SK-N-SH treated with all-trans-retinoic acid at 6 μM for 48 hours (cell line): Measurements from ENCODE around the gene BZW2.
A peak's percentile ranks its signal among the peaks of the same experiment; 100 is the strongest.

Experiments used
- ATAC-seq: fragments of 200-7000 bp; cut with Tn5 transposase; 3 replicates; pipeline ENCODE4 v1.9.1; 2020; ENCODE audit warnings: mild to moderate bottlenecking, moderate library complexity
- ARNTL ChIP-seq: fragments of 450-650 bp; formaldehyde crosslinking; IDR thresholded peaks from 2 replicates; pipeline ENCODE4 v1.5.0; 2020; ENCODE audit warnings: low read depth, mild to moderate bottlenecking, moderate library complexity, borderline replicate concordance
- BACH2 ChIP-seq: fragments of 250-450 bp; sonication (Bioruptor Pico); IDR thresholded peaks from 2 replicates; pipeline ENCODE4 v1.9.0; 2021; ENCODE audit warnings: mild to moderate bottlenecking, borderline replicate concordance
- CREB5 ChIP-seq: fragments of 250-450 bp; sonication (Bioruptor Pico); IDR thresholded peaks from 2 replicates; pipeline ENCODE4 v1.5.1; 2020; ENCODE audit warnings: low read depth, mild to moderate bottlenecking, moderate library complexity
- CSDC2 ChIP-seq: fragments of 250-450 bp; sonication (Bioruptor Pico); IDR thresholded peaks from 2 replicates; pipeline ENCODE4 v1.5.0; 2020; ENCODE audit warnings: mild to moderate bottlenecking, moderate library complexity
- ESRRG ChIP-seq: fragments of 250-450 bp; sonication (Bioruptor Pico); IDR thresholded peaks from 2 replicates; pipeline ENCODE4 v1.6.1; 2021; ENCODE audit warnings: mild to moderate bottlenecking
- GLIS3 ChIP-seq: fragments of 250-450 bp; sonication (Bioruptor Pico); IDR thresholded peaks from 2 replicates; pipeline ENCODE4 v1.5.0; 2020; ENCODE audit warnings: mild to moderate bottlenecking, moderate library complexity
- ISL1 ChIP-seq: fragments of 250-450 bp; sonication (Bioruptor Pico); IDR thresholded peaks from 2 replicates; pipeline ENCODE4 v2.1.2; 2022; ENCODE audit warnings: mild to moderate bottlenecking, moderate library complexity
- OSR1 ChIP-seq: fragments of 250-450 bp; sonication (Bioruptor Pico); IDR thresholded peaks from 2 replicates; pipeline ENCODE4 v1.8.0; 2022; ENCODE audit warnings: moderate library complexity, mild to moderate bottlenecking, inconsistent platforms
- POU6F1 ChIP-seq: fragments of 250-450 bp; sonication (Bioruptor Pico); IDR thresholded peaks from 2 replicates; pipeline ENCODE4 v1.8.0; 2021; ENCODE audit warnings: low read depth, mild to moderate bottlenecking, moderate library complexity, borderline replicate concordance
- PPARA ChIP-seq: fragments of 250-450 bp; sonication (Bioruptor Pico); IDR thresholded peaks from 2 replicates; pipeline ENCODE4 v1.5.0; 2020; ENCODE audit warnings: mild to moderate bottlenecking, borderline replicate concordance
- RARB ChIP-seq: fragments of 250-450 bp; sonication (Bioruptor Pico); IDR thresholded peaks from 2 replicates; pipeline ENCODE4 v1.8.0; 2021; ENCODE audit warnings: mild to moderate bottlenecking, moderate library complexity
- SNAI2 ChIP-seq: fragments of 250-450 bp; sonication (Bioruptor Pico); IDR thresholded peaks from 2 replicates; pipeline ENCODE4 v1.5.0; 2020; ENCODE audit warnings: mild to moderate bottlenecking, moderate library complexity
- TCF4 ChIP-seq: fragments of 250-450 bp; sonication (Bioruptor Pico); IDR thresholded peaks from 2 replicates; pipeline ENCODE4 v1.8.0; 2021; ENCODE audit warnings: mild to moderate bottlenecking, moderate library complexity, borderline replicate concordance
- TOX ChIP-seq: fragments of 250-450 bp; sonication (Bioruptor Pico); IDR thresholded peaks from 2 replicates; pipeline ENCODE4 v1.8.0; 2021; ENCODE audit warnings: mild to moderate bottlenecking, moderate library complexity, borderline replicate concordance
- ZC3H10 ChIP-seq: fragments of 250-450 bp; sonication (Bioruptor Pico); IDR thresholded peaks from 2 replicates; pipeline ENCODE4 v1.5.1; 2021; ENCODE audit warnings: mild to moderate bottlenecking, moderate library complexity
- ZFP3 ChIP-seq: fragments of 250-450 bp; sonication (Bioruptor Pico); IDR thresholded peaks from 2 replicates; pipeline ENCODE4 v1.5.0; 2020; ENCODE audit warnings: mild to moderate bottlenecking, moderate library complexity
- ZNF565 ChIP-seq: fragments of 450-650 bp; formaldehyde crosslinking; conservative IDR thresholded peaks from 2 replicates; pipeline ENCODE4 v1.5.0; 2020; ENCODE audit warnings: low read depth, mild to moderate bottlenecking, moderate library complexity
- ZNF8 ChIP-seq: fragments of 450-650 bp; formaldehyde crosslinking; IDR thresholded peaks from 2 replicates; pipeline ENCODE4 v1.5.0; 2020; ENCODE audit warnings: mild to moderate bottlenecking, moderate library complexity
- TF ChIP-seq, protein P1 (sequence below): fragments of 250-450 bp; sonication (Bioruptor Pico); IDR thresholded peaks from 2 replicates; pipeline ENCODE4 v1.5.1; 2021; ENCODE audit warnings: mild to moderate bottlenecking, moderate library complexity
- TF ChIP-seq, protein P2 (sequence below): fragments of 250-450 bp; sonication (Bioruptor Pico); IDR thresholded peaks from 2 replicates; pipeline ENCODE4 v1.5.0; 2020; ENCODE audit warnings: mild to moderate bottlenecking, moderate library complexity

The BZW2 gene

DNA sequence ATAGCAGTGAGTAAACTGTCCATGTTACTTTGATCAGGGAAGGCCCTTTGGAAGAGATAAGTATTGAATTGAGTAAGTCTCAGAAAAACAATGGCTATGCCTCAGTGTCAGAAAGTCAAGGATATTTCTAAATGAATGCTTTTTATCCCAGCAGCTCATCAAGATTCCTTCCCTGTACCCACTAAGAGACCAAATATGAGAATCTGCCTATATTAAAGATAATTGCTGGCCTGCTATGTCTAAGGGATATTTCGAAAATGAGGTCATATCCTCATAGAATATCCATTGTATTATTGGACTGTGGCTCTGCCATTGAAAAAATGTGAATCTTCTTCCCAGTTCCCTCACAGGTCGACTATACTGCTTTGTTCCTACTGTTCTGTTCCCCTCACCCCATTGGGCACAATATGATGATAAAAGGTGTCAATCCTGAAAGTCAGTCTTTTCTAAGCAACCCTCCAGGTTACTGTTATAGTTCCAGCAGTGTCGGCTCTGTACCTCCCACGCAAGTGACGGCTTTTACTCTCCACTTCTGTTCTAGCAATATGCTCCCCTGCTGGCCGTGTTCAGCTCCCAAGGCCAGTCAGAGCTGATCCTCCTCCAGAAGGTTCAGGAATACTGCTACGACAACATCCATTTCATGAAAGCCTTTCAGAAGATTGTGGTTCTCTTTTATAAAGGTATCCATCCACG, 51.7 kb downstream of the BZW2 start (continued):
- TF ChIP-seq, protein P1, sequence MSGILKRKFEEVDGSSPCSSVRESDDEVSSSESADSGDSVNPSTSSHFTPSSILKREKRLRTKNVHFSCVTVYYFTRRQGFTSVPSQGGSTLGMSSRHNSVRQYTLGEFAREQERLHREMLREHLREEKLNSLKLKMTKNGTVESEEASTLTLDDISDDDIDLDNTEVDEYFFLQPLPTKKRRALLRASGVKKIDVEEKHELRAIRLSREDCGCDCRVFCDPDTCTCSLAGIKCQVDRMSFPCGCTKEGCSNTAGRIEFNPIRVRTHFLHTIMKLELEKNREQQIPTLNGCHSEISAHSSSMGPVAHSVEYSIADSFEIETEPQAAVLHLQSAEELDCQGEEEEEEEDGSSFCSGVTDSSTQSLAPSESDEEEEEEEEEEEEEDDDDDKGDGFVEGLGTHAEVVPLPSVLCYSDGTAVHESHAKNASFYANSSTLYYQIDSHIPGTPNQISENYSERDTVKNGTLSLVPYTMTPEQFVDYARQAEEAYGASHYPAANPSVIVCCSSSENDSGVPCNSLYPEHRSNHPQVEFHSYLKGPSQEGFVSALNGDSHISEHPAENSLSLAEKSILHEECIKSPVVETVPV (CRISPR knock-in tag) = 0 out of 2 replicates have a peak, but pooled peaks have one; percentile 43
- TF ChIP-seq CREB5 = 0 out of 2 replicates have a peak, but pooled peaks have one; percentile 32

GRCh38 chr7:16698200-16698905, 52.4 kb downstream of the BZW2 start:
- TF ChIP-seq POU6F1 (no peak), RARB (CRISPR knock-in tag) (no peak), ZNF565 (CRISPR knock-in tag) (no peak), TOX (CRISPR knock-in tag) (no peak), TCF4 (CRISPR knock-in tag) (no peak), ZC3H10 (no peak), ZNF8 (no peak), ISL1 (no peak), PPARA (CRISPR knock-in tag) (no peak), GLIS3 (no peak), ESRRG (CRISPR knock-in tag) (no peak), CREB5 (no peak), OSR1 (no peak), CSDC2 (CRISPR knock-in tag) (no peak), BACH2 (CRISPR knock-in tag) (no peak), SNAI2 (CRISPR knock-in tag) (no peak), ARNTL (CRISPR knock-in tag) (no peak)
- TF ChIP-seq, protein P2, sequence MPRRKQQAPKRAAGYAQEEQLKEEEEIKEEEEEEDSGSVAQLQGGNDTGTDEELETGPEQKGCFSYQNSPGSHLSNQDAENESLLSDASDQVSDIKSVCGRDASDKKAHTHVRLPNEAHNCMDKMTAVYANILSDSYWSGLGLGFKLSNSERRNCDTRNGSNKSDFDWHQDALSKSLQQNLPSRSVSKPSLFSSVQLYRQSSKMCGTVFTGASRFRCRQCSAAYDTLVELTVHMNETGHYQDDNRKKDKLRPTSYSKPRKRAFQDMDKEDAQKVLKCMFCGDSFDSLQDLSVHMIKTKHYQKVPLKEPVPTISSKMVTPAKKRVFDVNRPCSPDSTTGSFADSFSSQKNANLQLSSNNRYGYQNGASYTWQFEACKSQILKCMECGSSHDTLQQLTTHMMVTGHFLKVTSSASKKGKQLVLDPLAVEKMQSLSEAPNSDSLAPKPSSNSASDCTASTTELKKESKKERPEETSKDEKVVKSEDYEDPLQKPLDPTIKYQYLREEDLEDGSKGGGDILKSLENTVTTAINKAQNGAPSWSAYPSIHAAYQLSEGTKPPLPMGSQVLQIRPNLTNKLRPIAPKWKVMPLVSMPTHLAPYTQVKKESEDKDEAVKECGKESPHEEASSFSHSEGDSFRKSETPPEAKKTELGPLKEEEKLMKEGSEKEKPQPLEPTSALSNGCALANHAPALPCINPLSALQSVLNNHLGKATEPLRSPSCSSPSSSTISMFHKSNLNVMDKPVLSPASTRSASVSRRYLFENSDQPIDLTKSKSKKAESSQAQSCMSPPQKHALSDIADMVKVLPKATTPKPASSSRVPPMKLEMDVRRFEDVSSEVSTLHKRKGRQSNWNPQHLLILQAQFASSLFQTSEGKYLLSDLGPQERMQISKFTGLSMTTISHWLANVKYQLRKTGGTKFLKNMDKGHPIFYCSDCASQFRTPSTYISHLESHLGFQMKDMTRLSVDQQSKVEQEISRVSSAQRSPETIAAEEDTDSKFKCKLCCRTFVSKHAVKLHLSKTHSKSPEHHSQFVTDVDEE (CRISPR knock-in tag) = no peak
- TF ChIP-seq, protein P1 (CRISPR knock-in tag) = no peak

GRCh38 chr7:16702441-16702840, 56.5 kb downstream of the BZW2 start:
- no peak for TF ChIP-seq SNAI2 (CRISPR knock-in tag)
- no peak for TF ChIP-seq ZFP3 (CRISPR knock-in tag)
- no peak for TF ChIP-seq CREB5
- TF ChIP-seq GLIS3 = no peak
- TF ChIP-seq PPARA (CRISPR knock-in tag) = no peak
- TF ChIP-seq, protein P2 (CRISPR knock-in tag) = no peak
- no peak for ATAC-seq

More at GRCh38 chr7:16698200-16698905, 52.4 kb downstream of the BZW2 start:
- ATAC-seq = no peak
